ENCODE results near the gene CCNQ. TPM values are rescaled to one million over a fixed set of nuclear protein-coding genes. Genes with fewer than 3 reads are reported as not detected.

Gene CCNQ
- total and polyA plus RNA-seq, 4 donors = 8.9 to 14.7 (median 9.8) TPM

- no peaks in the 10 kb centered on the region for H3K36me3 ChIP-seq (ENCODE audit: control insufficient read depth in 4 of 4, insufficient read depth in 3 of 4, low read depth in 1 of 4, low read length in 3 of 4)
- H3K4me1 ChIP-seq (ENCODE audit: control insufficient read depth in 4 of 4, insufficient read depth in 4 of 4, low read length in 3 of 4) = peaks cover 0 to 1% (median 0%) of the 10 kb centered on the region in 4 donors
- no peak overlapping the region for H3K27ac ChIP-seq (ENCODE audit: low read depth in 1 of 2, low read length in 2 of 2)
- H3K27me3 ChIP-seq (ENCODE audit: control insufficient read depth in 4 of 4, insufficient read depth in 4 of 4, low read length in 3 of 4) = peaks cover 0 to 2% (median 0%) of the 10 kb centered on the region in 4 donors
- TF ChIP-seq JUND (IDR thresholded peaks at IDR 0.05) (no peak), HNF4A (conservative IDR thresholded peaks at IDR 0.05) (no peak), SP1 (IDR thresholded peaks at IDR 0.05) (no peak), ZBTB33 (IDR thresholded peaks at IDR 0.05) (no peak), YY1 (IDR thresholded peaks at IDR 0.05) (no peak), FOXA2 (IDR thresholded peaks at IDR 0.05) (no peak), MAX (IDR thresholded peaks at IDR 0.05) (no peak), EGR1 (IDR thresholded peaks at IDR 0.05; ENCODE audit: low read depth in 2 of 2) (no peak), CTCF (IDR thresholded peaks at IDR 0.05; ENCODE audit: low read depth, low read length, missing input control) (no peak)
- 97% methylated on average over 18 of the region's 18 CpGs for WGBS
- no peak overlapping the region for H3K9ac ChIP-seq (ENCODE audit: low read depth in 1 of 2, low read length in 2 of 2)
- H3K9me3 ChIP-seq (ENCODE audit: control insufficient read depth in 4 of 4, low read length in 3 of 4) = no peaks in the 10 kb centered on the region
- H3K4me3 ChIP-seq (ENCODE audit: low read depth in 1 of 3, low read length in 3 of 3) = no peak overlapping the region
- DNase-seq (ENCODE audit: low spot score) = no peak
These were observed 20.6 kb downstream of the CCNQ start for GRCh38 chrX:153578200-153578835.

- H3K4me3 ChIP-seq (ENCODE audit: low read depth in 1 of 3, low read length in 3 of 3) = no peak overlapping the region
- H3K27me3 ChIP-seq (ENCODE audit: control insufficient read depth in 4 of 4, insufficient read depth in 4 of 4, low read length in 3 of 4) = peaks cover 0 to 2% (median 0%) of the 10 kb centered on the region in 4 donors
- WGBS = 94% methylated on average over 6 of the region's 6 CpGs
- TF ChIP-seq YY1 (IDR thresholded peaks at IDR 0.05) = no peak
- TF ChIP-seq RXRA (IDR thresholded peaks at IDR 0.05) = no peak
- TF ChIP-seq HNF4G (IDR thresholded peaks at IDR 0.05) = no peak
- TF ChIP-seq TAF1 (conservative IDR thresholded peaks at IDR 0.05) = no peak
- TF ChIP-seq REST (IDR thresholded peaks at IDR 0.05) = no peak
- TF ChIP-seq SP1 (IDR thresholded peaks at IDR 0.05) = no peak
- TF ChIP-seq CTCF (IDR thresholded peaks at IDR 0.05; ENCODE audit: low read depth, low read length, missing input control) = no peak
- TF ChIP-seq MAX (IDR thresholded peaks at IDR 0.05) = no peak
- TF ChIP-seq ZBTB33 (IDR thresholded peaks at IDR 0.05) = no peak
- no peaks in the 10 kb centered on the region for H3K36me3 ChIP-seq (ENCODE audit: control insufficient read depth in 4 of 4, insufficient read depth in 3 of 4, low read depth in 1 of 4, low read length in 3 of 4)
- peaks cover 0 to 1% (median 0%) of the 10 kb centered on the region in 4 donors for H3K4me1 ChIP-seq (ENCODE audit: control insufficient read depth in 4 of 4, insufficient read depth in 4 of 4, low read length in 3 of 4)
- H3K9me3 ChIP-seq (ENCODE audit: control insufficient read depth in 4 of 4, low read length in 3 of 4) = no peaks in the 10 kb centered on the region
- no peak overlapping the region for H3K9ac ChIP-seq (ENCODE audit: low read depth in 1 of 2, low read length in 2 of 2)
- no peak for DNase-seq (ENCODE audit: low spot score)
- no peak overlapping the region for H3K27ac ChIP-seq (ENCODE audit: low read depth in 1 of 2, low read length in 2 of 2)
These were observed 22.0 kb downstream of the CCNQ start for GRCh38 chrX:153576961-153577360.

Data from liver (tissue), 9 donors.